ENCODE measurements around the gene GNB5. TPM values are rescaled to one million over a fixed set of nuclear protein-coding genes. Genes with fewer than 3 reads are reported as not detected.

GNB5 gene
- total and polyA plus RNA-seq, 2 of the 13 experiments (the other 11 are each of a cell fraction or from before 2014, with no cell fraction given), result 13.7 to 14.4 TPM

- TF ChIP-seq ZNF589 (CRISPR knock-in tag; conservative IDR thresholded peaks at IDR 0.05) (no peak), ZNF781 (CRISPR knock-in tag; IDR thresholded peaks at IDR 0.05; ENCODE audit: borderline replicate concordance, not compliant biosample characterization) (peak; percentile 70), ZNF318 (CRISPR knock-in tag; IDR thresholded peaks at IDR 0.05) (no peak), ZNF615 (CRISPR knock-in tag; IDR thresholded peaks at IDR 0.05; ENCODE audit: borderline replicate concordance) (no peak), ZNF280D (CRISPR knock-in tag; IDR thresholded peaks at IDR 0.05) (peak; percentile 84; the same call in 1 of the 2 replicates), HNF1A (IDR thresholded peaks at IDR 0.05; ENCODE audit: low read depth) (peak; percentile 57; the same call in 1 of the 2 replicates), HNF1A (CRISPR knock-in tag; IDR thresholded peaks at IDR 0.05; ENCODE audit: borderline replicate concordance) (peak; percentile 24; the same call in 1 of the 2 replicates), RXRA (CRISPR knock-in tag; IDR thresholded peaks at IDR 0.05) (peak; percentile 83; the same call in 1 of the 2 replicates), FUBP1 (CRISPR knock-in tag; IDR thresholded peaks at IDR 0.05; ENCODE audit: borderline replicate concordance) (no peak)
Observed at GRCh38 chr15:52134502-52135144, 56.6 kb downstream of the GNB5 start (continued).

Data from HepG2 (cell line).